Colonic mucosa (tissue), 4 donors: ENCODE results near the gene ACOX1. TPM values are rescaled to one million over a fixed set of nuclear protein-coding genes. Genes with fewer than 3 reads are reported as not detected.

Experiments used
- DNase-seq: peaks from one replicate; pipeline ENCODE4 v3.0.0-alpha.2; 2020
- H3K27ac ChIP-seq: fragments of 200-600 bp; one replicate; pipeline ENCODE4 v1.8.0; 2021
- H3K27me3 ChIP-seq: fragments of 200-600 bp; one replicate; pipeline ENCODE4 v1.8.0; 2021
- H3K36me3 ChIP-seq: fragments of 200-600 bp; one replicate; pipeline ENCODE4 v1.8.0; 2021
- H3K4me1 ChIP-seq: fragments of 200-600 bp; one replicate; pipeline ENCODE4 v1.8.0; 2021; ENCODE audit warnings: mild to moderate bottlenecking
- H3K4me3 ChIP-seq: fragments of 200-600 bp; one replicate; pipeline ENCODE4 v1.8.0; 2021
- H3K9ac ChIP-seq, 2 donors: one replicate each; pipeline ENCODE4 v1.7.0; 2013; ENCODE audit warnings: control low read depth in 2 of 2, low read depth in 2 of 2, low read length in 2 of 2
- H3K9me3 ChIP-seq: fragments of 200-600 bp; one replicate; pipeline ENCODE4 v1.8.0; 2021
- intact Hi-C: fragments of 100-400 bp; cut with DNase I; formaldehyde crosslinking; loops from one replicate; pipeline ENCODE4 v1.14.1; 2022
- total RNA-seq, 2 donors: library from RNA; stranded (reverse); fragmentation: NEBNext Ultra II Directional in 1 of 2; extraction: Animal tissue kit (Norgen Biotek cat#: 25700) in 1 of 2; gene quantifications; one replicate each; pipeline ENCODE4 v1.2.1, GENCODE V29; 2021
- TF ChIP-seq, protein P1 (sequence below): fragments of 200-600 bp; IDR thresholded peaks from one replicate; pipeline ENCODE4 v1.8.0; 2022; ENCODE audit warnings: antibody characterized with exemption, mild to moderate bottlenecking
- donor health status: healthy.
- donor health status: DM: no; HTN: no; CAD: no.
- donor health status: DM: no; HTN: no; CAD: no.

Gene ACOX1
- 100 to 1,000 TPM; 110 to 136 TPM for total RNA-seq

GRCh38 chr17:75978938-75979704 lies at the start of gene ACOX1, which contains the start of gene TEN1:
Gene ACOX1 (minus strand): TSS chr17:75979166. CDS start chr17:75979073, 93 bp downstream.
Gene TEN1 (plus strand): TSS chr17:75979240. CDS start chr17:75986193, 6,953 bp downstream.
- H3K36me3 ChIP-seq = no peaks in the 10 kb centered on the region
- TF ChIP-seq, protein P1, sequence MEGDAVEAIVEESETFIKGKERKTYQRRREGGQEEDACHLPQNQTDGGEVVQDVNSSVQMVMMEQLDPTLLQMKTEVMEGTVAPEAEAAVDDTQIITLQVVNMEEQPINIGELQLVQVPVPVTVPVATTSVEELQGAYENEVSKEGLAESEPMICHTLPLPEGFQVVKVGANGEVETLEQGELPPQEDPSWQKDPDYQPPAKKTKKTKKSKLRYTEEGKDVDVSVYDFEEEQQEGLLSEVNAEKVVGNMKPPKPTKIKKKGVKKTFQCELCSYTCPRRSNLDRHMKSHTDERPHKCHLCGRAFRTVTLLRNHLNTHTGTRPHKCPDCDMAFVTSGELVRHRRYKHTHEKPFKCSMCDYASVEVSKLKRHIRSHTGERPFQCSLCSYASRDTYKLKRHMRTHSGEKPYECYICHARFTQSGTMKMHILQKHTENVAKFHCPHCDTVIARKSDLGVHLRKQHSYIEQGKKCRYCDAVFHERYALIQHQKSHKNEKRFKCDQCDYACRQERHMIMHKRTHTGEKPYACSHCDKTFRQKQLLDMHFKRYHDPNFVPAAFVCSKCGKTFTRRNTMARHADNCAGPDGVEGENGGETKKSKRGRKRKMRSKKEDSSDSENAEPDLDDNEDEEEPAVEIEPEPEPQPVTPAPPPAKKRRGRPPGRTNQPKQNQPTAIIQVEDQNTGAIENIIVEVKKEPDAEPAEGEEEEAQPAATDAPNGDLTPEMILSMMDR = no peak
- H3K9me3 ChIP-seq = no peaks in the 10 kb centered on the region
- peaks cover 17% of the 10 kb centered on the region for H3K4me1 ChIP-seq
- H3K27me3 ChIP-seq = no peaks in the 10 kb centered on the region
- H3K9ac ChIP-seq = peak within 1 kb of the TSS; percentile 99 to 100
- H3K27ac ChIP-seq = peak within 1 kb of the TSS; percentile 94
- peak within 1 kb of the TSS; percentile 84 for H3K4me3 ChIP-seq
- intact Hi-C loops = no loop called here
- DNase-seq = peak; percentile 98

- peak within 1 kb of the TSS; percentile 40 for H3K4me3 ChIP-seq
- peak; percentile 94 for DNase-seq
- H3K4me1 ChIP-seq = peaks cover 9% of the 10 kb centered on the region
- H3K27me3 ChIP-seq = no peaks in the 10 kb centered on the region
- peak within 1 kb of the TSS; percentile 27 to 40 for H3K9ac ChIP-seq
- no peaks in the 10 kb centered on the region for H3K36me3 ChIP-seq
- TF ChIP-seq, protein P1 = no peak
- intact Hi-C loops = no loop called here
- no peaks in the 10 kb centered on the region for H3K9me3 ChIP-seq
- H3K27ac ChIP-seq = peak within 1 kb of the TSS; percentile 67
Measured at GRCh38 chr17:76027159-76027839, 48.3 kb upstream of the ACOX1 start, which contains the start of gene EVPL. Gene EVPL (minus strand): TSS chr17:76027306. CDS start chr17:76027198, 108 bp downstream.

DNA sequence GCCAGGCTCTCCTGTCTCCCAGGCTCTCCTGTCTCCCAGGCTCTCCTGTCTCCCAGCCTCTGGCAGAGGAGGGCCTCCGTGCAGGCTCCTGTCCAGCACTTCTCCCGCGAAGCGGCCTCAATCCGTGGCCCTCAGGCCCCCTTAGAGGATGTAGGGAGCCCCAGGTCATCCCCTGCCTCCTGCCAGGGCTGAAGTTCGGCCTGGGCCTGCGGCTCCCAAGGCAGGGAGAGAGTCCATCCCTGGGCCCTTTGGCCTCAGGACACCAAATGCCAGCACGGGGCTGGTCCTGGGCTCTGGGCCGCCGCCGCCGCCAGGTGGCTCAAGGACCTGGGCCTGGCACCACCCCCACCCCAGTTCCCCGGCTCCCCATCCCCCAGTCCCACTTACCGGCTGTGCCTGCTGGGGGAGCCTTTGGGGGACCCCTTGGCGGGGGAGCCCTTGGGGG lies 47.8 kb upstream of the ACOX1 start:
- H3K4me3 ChIP-seq = peak overlapping the region; percentile 40
- intact Hi-C loops = no loop called here
- peak overlapping the region; percentile 27 to 40 for H3K9ac ChIP-seq
- DNase-seq = no peak
- H3K27me3 ChIP-seq = no peaks in the 10 kb centered on the region
- TF ChIP-seq, protein P1 = no peak
- peak overlapping the region; percentile 67 for H3K27ac ChIP-seq
- H3K4me1 ChIP-seq = peaks cover 9% of the 10 kb centered on the region
- no peaks in the 10 kb centered on the region for H3K9me3 ChIP-seq
- no peaks in the 10 kb centered on the region for H3K36me3 ChIP-seq

- H3K27me3 ChIP-seq = no peaks in the 10 kb centered on the region
- intact Hi-C loops = no loop called here
- H3K4me3 ChIP-seq = no peak overlapping the region
- peak overlapping the region in 1 of 2 donors; percentile 12 for H3K9ac ChIP-seq
- TF ChIP-seq, protein P1 = no peak
- no peak for DNase-seq
- no peaks in the 10 kb centered on the region for H3K9me3 ChIP-seq
- H3K36me3 ChIP-seq = no peaks in the 10 kb centered on the region
- peaks cover 9% of the 10 kb centered on the region for H3K4me1 ChIP-seq
- no peak overlapping the region for H3K27ac ChIP-seq
Measured at GRCh38 chr17:76025294-76025693, 46.3 kb upstream of the ACOX1 start.

DNA sequence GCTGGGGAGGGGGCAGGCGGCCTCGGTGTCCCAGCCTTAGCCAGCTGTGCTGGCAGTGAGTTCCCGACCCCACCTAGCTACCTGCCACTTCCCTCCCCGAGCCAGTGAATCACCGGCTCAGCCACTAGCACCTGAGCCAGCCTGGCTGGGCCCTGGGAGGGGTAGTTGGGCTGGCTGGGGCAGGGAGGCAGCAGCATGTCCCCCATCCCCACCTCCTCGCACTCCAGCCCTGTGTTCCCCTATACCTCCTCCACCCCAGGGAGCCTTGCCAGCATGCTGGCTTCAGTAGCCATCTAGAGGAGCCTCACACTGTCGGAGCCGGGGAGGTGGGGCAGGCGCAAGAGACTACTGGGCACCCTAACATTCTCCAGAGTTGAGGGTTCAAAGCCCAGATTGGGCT lies 45.4 kb upstream of the ACOX1 start:
- intact Hi-C loops = no loop called here
- no peak for DNase-seq

More for the DNA sequence above, 45.4 kb upstream of the ACOX1 start:
- Histone ChIP-seq H3K27me3 (no peaks in the 10 kb centered on the region), H3K9ac (peak overlapping the region in 1 of 2 donors; percentile 26), H3K36me3 (no peaks in the 10 kb centered on the region), H3K4me1 (peaks cover 3% of the 10 kb centered on the region), H3K9me3 (no peaks in the 10 kb centered on the region), H3K27ac (no peak overlapping the region), H3K4me3 (no peak overlapping the region)
- TF ChIP-seq, protein P1 = no peak
